H1 (cell line): ENCODE data around the gene NCLN. TPM values are rescaled to one million over a fixed set of nuclear protein-coding genes. Genes with fewer than 3 reads are reported as not detected.

ENCODE experiments used
- ASH2L ChIP-seq: fragments of 200-600, 300-600 bp; sonication (generic); IDR thresholded peaks from one replicate; pipeline ENCODE4 v1.7.1; 2017; ENCODE audit warnings: low read length
- BACH1 ChIP-seq: IDR thresholded peaks from 2 replicates; pipeline ENCODE4 v1.6.1; 2012; ENCODE audit warnings: low read length, improper control_type of control experiment
- HDAC6 ChIP-seq: IDR thresholded peaks from one replicate; pipeline ENCODE4 v1.7.1; 2012; ENCODE audit warnings: low read depth, mild to moderate bottlenecking, inconsistent platforms, low read length, moderate library complexity
- KDM5A ChIP-seq: fragments of 200-600 bp; IDR thresholded peaks from 2 replicates; pipeline ENCODE4 v1.7.1; 2012; ENCODE audit warnings: mild to moderate bottlenecking, low read length, inconsistent platforms, mixed read lengths
- POLR2A ChIP-seq, 2 experiments: IDR thresholded peaks; 1 replicate in 1 of 2; 2 replicates in 1 of 2; pipeline ENCODE4 v1.6.1; 2011; ENCODE audit warnings: low read depth in 2 of 2, low read length in 2 of 2, mild to moderate bottlenecking in 2 of 2; ENCODE audit errors: control extremely low read depth in 1 of 2
- RAD21 ChIP-seq, 2 experiments: IDR thresholded peaks in 1 of 2; conservative IDR thresholded peaks in 1 of 2; 2 replicates each; pipeline ENCODE4 v1.6.1; 2011; ENCODE audit warnings: low read depth in 2 of 2, low read length in 2 of 2, improper control_type of control experiment in 1 of 2, inconsistent platforms in 1 of 2, mild to moderate bottlenecking in 1 of 2, moderate library complexity in 1 of 2
- SUZ12 ChIP-seq: fragments of 200-600 bp; sonication (generic); IDR thresholded peaks from 2 replicates; pipeline ENCODE4 v1.6.1; 2012; ENCODE audit warnings: mild to moderate bottlenecking, inconsistent platforms, low read length, moderate library complexity, mixed read lengths
- TBP ChIP-seq: IDR thresholded peaks from 2 replicates; pipeline ENCODE4 v1.6.1; 2011; ENCODE audit warnings: low read depth, low read length, improper control_type of control experiment
- TCF12 ChIP-seq: IDR thresholded peaks from 2 replicates; pipeline ENCODE4 v1.6.1; 2011; ENCODE audit warnings: low read depth, mild to moderate bottlenecking, low read length
- TEAD4 ChIP-seq: IDR thresholded peaks from 2 replicates; pipeline ENCODE4 v1.6.1; 2012; ENCODE audit warnings: low read depth, low read length, inconsistent platforms, mixed read lengths
- YY1 ChIP-seq: IDR thresholded peaks from 2 replicates; pipeline ENCODE4 v1.6.1; 2011; ENCODE audit warnings: low read depth, mild to moderate bottlenecking, low read length
- polyA plus RNA-seq, 7 experiments: library from polyadenylated mRNA; depleted of rRNA in 3 of 7; stranded (reverse) in 5 of 7; unstranded in 2 of 7; fragments of >200 nt in 5 of 7; fragments of 200-250 nt in 2 of 7; gene quantifications; 1 replicate in 5 of 7; 2 replicates in 1 of 7; 4 replicates in 1 of 7; pipeline versions ENCODE4 v1.2.1 to v1.2.3, GENCODE V29; 2011 to 2013; ENCODE audit warnings: missing spikeins in 2 of 7, mixed read lengths in 2 of 7
- total RNA-seq: library from RNA; stranded (reverse); fragmentation: NEBNext Ultra II Directional; extraction: Animal tissue kit (Norgen Biotek cat#: 25700); gene quantifications from 2 replicates; pipeline ENCODE4 v1.2.1, GENCODE V29; 2021
- TF ChIP-seq, protein P1 (sequence below), 3 experiments: IDR thresholded peaks; 1 replicate in 2 of 3; 2 replicates in 1 of 3; pipeline versions ENCODE4 v1.5.1 to v1.6.1; 2011; ENCODE audit warnings: low read length in 3 of 3, mild to moderate bottlenecking in 3 of 3, inconsistent platforms in 2 of 3, low read depth in 1 of 3, moderate library complexity in 1 of 3; ENCODE audit not compliant: insufficient read depth in 1 of 3; ENCODE audit errors: control extremely low read depth in 1 of 3

NCLN gene
- total and polyA plus RNA-seq, 2 of the 8 experiments (the other 6 are each of a cell fraction or from before 2014, with no cell fraction given), result 89.2 to 103 TPM

DNA sequence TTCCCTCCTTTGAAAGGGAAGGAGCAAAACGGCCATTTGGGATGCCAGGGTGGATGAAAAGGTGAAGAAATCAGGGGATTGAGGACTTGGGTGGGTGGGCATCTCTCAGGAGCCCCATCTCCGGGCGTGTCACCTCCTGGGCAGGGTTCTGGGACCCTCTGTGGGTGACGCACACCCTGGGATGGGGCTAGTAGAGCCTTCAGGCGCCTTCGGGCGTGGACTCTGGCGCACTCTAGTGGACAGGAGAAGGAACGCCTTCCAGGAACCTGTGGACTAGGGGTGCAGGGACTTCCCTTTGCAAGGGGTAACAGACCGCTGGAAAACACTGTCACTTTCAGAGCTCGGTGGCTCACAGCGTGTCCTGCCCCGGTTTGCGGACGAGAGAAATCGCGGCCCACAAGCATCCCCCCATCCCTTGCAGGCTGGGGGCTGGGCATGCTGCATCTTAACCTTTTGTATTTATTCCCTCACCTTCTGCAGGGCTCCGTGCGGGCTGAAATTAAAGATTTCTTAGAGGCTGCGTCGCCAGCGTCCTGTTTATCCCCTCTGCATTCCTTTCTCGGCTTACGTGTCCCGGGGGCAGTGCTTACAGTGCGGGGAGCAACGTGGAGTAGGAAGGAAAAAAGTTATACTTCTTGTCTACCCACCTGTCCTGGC lies 22.4 kb upstream of the NCLN start (continued):
- TF ChIP-seq HDAC6 (no peak), ASH2L (no peak), SUZ12 (no peak), YY1 (no peak), TEAD4 (no peak), POLR2A (IDR thresholded peaks at IDR 0.05; ENCODE audit: control extremely low read depth in 1 of 2, low read depth in 2 of 2, low read length in 2 of 2) (no peak), TBP (0 out of 2 replicates have a peak, but pooled peaks have one; percentile 39), TCF12 (no peak), KDM5A (no peak), BACH1 (peak; percentile 29; the same call in 1 of the 2 replicates), RAD21 (IDR thresholded peaks at IDR 0.05 in 1 of 2, conservative IDR thresholded peaks at IDR 0.05 in 1 of 2; ENCODE audit: low read depth in 2 of 2, low read length in 2 of 2) (peak; percentile 95 to 97)
- TF ChIP-seq, protein P1, sequence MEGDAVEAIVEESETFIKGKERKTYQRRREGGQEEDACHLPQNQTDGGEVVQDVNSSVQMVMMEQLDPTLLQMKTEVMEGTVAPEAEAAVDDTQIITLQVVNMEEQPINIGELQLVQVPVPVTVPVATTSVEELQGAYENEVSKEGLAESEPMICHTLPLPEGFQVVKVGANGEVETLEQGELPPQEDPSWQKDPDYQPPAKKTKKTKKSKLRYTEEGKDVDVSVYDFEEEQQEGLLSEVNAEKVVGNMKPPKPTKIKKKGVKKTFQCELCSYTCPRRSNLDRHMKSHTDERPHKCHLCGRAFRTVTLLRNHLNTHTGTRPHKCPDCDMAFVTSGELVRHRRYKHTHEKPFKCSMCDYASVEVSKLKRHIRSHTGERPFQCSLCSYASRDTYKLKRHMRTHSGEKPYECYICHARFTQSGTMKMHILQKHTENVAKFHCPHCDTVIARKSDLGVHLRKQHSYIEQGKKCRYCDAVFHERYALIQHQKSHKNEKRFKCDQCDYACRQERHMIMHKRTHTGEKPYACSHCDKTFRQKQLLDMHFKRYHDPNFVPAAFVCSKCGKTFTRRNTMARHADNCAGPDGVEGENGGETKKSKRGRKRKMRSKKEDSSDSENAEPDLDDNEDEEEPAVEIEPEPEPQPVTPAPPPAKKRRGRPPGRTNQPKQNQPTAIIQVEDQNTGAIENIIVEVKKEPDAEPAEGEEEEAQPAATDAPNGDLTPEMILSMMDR (IDR thresholded peaks at IDR 0.05; ENCODE audit: control extremely low read depth in 1 of 3, insufficient read depth in 1 of 3, low read depth in 1 of 3, low read length in 3 of 3), result peak; percentile 94 to 97 (median 97)
